ENCODE results near the gene ZDHHC24.

- TF ChIP-seq CTCF (IDR thresholded peaks at IDR 0.05; ENCODE audit: insufficient read depth, low read depth, low read length) (no peak), EZH2 (IDR thresholded peaks at IDR 0.05; ENCODE audit: insufficient read depth, low read length) (no peak)
These were observed 10.2 kb upstream of the ZDHHC24 start for GRCh38 chr11:66556086-66556485.
